H1 (cell line): ENCODE data around the gene ALKBH7. TPM values are rescaled to one million over a fixed set of nuclear protein-coding genes. Genes with fewer than 3 reads are reported as not detected.

Experiments used
- GABPA ChIP-seq: IDR thresholded peaks from 2 replicates; pipeline ENCODE4 v1.6.1; 2011; ENCODE audit warnings: mild to moderate bottlenecking, low read length, moderate library complexity, borderline replicate concordance; ENCODE audit not compliant: insufficient read depth
- HDAC6 ChIP-seq: IDR thresholded peaks from one replicate; pipeline ENCODE4 v1.7.1; 2012; ENCODE audit warnings: low read depth, mild to moderate bottlenecking, inconsistent platforms, low read length, moderate library complexity
- JUN ChIP-seq: IDR thresholded peaks from 2 replicates; pipeline ENCODE4 v1.6.1; 2011; ENCODE audit warnings: low read depth, mild to moderate bottlenecking, improper control_type of control experiment, low read length
- RXRA ChIP-seq: IDR thresholded peaks from 2 replicates; pipeline ENCODE4 v1.6.1; 2011; ENCODE audit warnings: low read depth, mild to moderate bottlenecking, low read length, moderate library complexity; ENCODE audit not compliant: insufficient read depth
- polyA plus RNA-seq, 7 experiments: library from polyadenylated mRNA; depleted of rRNA in 3 of 7; stranded (reverse) in 5 of 7; unstranded in 2 of 7; fragments of >200 nt in 5 of 7; fragments of 200-250 nt in 2 of 7; gene quantifications; 1 replicate in 5 of 7; 2 replicates in 1 of 7; 4 replicates in 1 of 7; pipeline versions ENCODE4 v1.2.1 to v1.2.3, GENCODE V29; 2011 to 2013; ENCODE audit warnings: missing spikeins in 2 of 7, mixed read lengths in 2 of 7
- total RNA-seq: library from RNA; stranded (reverse); fragmentation: NEBNext Ultra II Directional; extraction: Animal tissue kit (Norgen Biotek cat#: 25700); gene quantifications from 2 replicates; pipeline ENCODE4 v1.2.1, GENCODE V29; 2021
- TF ChIP-seq, protein P1 (sequence below): fragments of 300-600 bp; sonication (generic); IDR thresholded peaks from 2 replicates; pipeline ENCODE4 v1.7.1; 2012; ENCODE audit warnings: low read length, moderate library complexity, mild to moderate bottlenecking, inconsistent platforms; ENCODE audit not compliant: insufficient replicate concordance
- TF ChIP-seq, protein P2 (sequence below): IDR thresholded peaks from 2 replicates; pipeline ENCODE4 v1.6.1; 2011; ENCODE audit warnings: low read length, improper control_type of control experiment
- TF ChIP-seq, protein P3 (sequence below): IDR thresholded peaks from 2 replicates; pipeline ENCODE4 v1.6.1; 2012; ENCODE audit warnings: low read length, inconsistent platforms

ALKBH7 gene
- total and polyA plus RNA-seq, 2 of the 8 experiments (the other 6 are each of a cell fraction or from before 2014, with no cell fraction given), result 66.3 to 100 TPM

DNA sequence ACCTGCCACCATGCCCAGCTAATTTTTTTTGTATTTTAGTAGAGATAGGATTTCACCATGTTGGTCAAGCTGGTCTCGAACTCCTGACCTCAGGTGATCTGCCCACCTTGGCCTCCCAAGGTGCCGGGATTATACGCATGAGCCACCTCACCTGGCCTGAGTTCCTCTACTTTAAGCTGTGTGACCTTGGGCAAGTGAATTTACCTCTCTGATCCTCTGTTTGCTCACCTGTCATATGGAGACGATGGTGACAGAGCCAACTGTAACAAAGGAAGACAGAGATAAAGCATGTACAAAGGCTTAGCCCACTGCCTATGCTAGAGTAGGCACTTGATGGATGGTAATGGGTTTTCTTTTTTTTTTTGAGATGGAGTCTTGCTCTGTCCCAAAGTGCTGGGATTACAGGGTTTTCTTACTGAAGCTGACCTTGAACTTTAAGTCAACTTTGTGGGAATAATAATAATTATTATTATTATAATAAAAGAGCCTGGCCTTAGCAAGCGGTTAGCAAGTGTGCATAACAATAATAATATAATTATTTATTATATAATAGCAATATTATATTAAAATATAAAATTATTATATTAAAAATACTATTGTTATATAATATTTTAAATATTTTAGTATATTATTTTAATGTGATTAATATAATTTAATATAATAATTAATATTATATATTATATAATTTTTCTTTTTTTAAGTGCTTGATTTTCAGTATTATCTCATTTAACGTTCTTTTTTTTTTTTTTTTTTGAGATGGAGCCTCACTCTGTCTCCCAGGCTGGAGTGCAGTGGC, 37.9 kb upstream of the ALKBH7 start (continued):
- TF ChIP-seq, protein P1, sequence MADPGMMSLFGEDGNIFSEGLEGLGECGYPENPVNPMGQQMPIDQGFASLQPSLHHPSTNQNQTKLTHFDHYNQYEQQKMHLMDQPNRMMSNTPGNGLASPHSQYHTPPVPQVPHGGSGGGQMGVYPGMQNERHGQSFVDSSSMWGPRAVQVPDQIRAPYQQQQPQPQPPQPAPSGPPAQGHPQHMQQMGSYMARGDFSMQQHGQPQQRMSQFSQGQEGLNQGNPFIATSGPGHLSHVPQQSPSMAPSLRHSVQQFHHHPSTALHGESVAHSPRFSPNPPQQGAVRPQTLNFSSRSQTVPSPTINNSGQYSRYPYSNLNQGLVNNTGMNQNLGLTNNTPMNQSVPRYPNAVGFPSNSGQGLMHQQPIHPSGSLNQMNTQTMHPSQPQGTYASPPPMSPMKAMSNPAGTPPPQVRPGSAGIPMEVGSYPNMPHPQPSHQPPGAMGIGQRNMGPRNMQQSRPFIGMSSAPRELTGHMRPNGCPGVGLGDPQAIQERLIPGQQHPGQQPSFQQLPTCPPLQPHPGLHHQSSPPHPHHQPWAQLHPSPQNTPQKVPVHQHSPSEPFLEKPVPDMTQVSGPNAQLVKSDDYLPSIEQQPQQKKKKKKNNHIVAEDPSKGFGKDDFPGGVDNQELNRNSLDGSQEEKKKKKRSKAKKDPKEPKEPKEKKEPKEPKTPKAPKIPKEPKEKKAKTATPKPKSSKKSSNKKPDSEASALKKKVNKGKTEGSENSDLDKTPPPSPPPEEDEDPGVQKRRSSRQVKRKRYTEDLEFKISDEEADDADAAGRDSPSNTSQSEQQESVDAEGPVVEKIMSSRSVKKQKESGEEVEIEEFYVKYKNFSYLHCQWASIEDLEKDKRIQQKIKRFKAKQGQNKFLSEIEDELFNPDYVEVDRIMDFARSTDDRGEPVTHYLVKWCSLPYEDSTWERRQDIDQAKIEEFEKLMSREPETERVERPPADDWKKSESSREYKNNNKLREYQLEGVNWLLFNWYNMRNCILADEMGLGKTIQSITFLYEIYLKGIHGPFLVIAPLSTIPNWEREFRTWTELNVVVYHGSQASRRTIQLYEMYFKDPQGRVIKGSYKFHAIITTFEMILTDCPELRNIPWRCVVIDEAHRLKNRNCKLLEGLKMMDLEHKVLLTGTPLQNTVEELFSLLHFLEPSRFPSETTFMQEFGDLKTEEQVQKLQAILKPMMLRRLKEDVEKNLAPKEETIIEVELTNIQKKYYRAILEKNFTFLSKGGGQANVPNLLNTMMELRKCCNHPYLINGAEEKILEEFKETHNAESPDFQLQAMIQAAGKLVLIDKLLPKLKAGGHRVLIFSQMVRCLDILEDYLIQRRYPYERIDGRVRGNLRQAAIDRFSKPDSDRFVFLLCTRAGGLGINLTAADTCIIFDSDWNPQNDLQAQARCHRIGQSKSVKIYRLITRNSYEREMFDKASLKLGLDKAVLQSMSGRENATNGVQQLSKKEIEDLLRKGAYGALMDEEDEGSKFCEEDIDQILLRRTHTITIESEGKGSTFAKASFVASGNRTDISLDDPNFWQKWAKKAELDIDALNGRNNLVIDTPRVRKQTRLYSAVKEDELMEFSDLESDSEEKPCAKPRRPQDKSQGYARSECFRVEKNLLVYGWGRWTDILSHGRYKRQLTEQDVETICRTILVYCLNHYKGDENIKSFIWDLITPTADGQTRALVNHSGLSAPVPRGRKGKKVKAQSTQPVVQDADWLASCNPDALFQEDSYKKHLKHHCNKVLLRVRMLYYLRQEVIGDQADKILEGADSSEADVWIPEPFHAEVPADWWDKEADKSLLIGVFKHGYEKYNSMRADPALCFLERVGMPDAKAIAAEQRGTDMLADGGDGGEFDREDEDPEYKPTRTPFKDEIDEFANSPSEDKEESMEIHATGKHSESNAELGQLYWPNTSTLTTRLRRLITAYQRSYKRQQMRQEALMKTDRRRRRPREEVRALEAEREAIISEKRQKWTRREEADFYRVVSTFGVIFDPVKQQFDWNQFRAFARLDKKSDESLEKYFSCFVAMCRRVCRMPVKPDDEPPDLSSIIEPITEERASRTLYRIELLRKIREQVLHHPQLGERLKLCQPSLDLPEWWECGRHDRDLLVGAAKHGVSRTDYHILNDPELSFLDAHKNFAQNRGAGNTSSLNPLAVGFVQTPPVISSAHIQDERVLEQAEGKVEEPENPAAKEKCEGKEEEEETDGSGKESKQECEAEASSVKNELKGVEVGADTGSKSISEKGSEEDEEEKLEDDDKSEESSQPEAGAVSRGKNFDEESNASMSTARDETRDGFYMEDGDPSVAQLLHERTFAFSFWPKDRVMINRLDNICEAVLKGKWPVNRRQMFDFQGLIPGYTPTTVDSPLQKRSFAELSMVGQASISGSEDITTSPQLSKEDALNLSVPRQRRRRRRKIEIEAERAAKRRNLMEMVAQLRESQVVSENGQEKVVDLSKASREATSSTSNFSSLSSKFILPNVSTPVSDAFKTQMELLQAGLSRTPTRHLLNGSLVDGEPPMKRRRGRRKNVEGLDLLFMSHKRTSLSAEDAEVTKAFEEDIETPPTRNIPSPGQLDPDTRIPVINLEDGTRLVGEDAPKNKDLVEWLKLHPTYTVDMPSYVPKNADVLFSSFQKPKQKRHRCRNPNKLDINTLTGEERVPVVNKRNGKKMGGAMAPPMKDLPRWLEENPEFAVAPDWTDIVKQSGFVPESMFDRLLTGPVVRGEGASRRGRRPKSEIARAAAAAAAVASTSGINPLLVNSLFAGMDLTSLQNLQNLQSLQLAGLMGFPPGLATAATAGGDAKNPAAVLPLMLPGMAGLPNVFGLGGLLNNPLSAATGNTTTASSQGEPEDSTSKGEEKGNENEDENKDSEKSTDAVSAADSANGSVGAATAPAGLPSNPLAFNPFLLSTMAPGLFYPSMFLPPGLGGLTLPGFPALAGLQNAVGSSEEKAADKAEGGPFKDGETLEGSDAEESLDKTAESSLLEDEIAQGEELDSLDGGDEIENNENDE, result no peak
- TF ChIP-seq GABPA, result no peak
- no peak for TF ChIP-seq RXRA
- TF ChIP-seq HDAC6, result no peak
- TF ChIP-seq, protein P2, sequence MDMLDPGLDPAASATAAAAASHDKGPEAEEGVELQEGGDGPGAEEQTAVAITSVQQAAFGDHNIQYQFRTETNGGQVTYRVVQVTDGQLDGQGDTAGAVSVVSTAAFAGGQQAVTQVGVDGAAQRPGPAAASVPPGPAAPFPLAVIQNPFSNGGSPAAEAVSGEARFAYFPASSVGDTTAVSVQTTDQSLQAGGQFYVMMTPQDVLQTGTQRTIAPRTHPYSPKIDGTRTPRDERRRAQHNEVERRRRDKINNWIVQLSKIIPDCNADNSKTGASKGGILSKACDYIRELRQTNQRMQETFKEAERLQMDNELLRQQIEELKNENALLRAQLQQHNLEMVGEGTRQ, result no peak
- TF ChIP-seq, protein P3, sequence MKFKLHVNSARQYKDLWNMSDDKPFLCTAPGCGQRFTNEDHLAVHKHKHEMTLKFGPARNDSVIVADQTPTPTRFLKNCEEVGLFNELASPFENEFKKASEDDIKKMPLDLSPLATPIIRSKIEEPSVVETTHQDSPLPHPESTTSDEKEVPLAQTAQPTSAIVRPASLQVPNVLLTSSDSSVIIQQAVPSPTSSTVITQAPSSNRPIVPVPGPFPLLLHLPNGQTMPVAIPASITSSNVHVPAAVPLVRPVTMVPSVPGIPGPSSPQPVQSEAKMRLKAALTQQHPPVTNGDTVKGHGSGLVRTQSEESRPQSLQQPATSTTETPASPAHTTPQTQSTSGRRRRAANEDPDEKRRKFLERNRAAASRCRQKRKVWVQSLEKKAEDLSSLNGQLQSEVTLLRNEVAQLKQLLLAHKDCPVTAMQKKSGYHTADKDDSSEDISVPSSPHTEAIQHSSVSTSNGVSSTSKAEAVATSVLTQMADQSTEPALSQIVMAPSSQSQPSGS, result no peak
- no peak for TF ChIP-seq JUN
